ACC112 (cell line): ENCODE measurements around the gene INPP5E.

Experiments used
- H2AFZ ChIP-seq: fragments of 200-600 bp; sonication (generic); one replicate; pipeline ENCODE4 v1.6.0; 2017; ENCODE audit warnings: antibody characterized with exemption, low read length; ENCODE audit not compliant: unreplicated experiment
- H3K27ac ChIP-seq: fragments of 200-600 bp; sonication (generic); 2 replicates; pipeline ENCODE4 v1.5.1; 2014; ENCODE audit warnings: low read depth, mild to moderate bottlenecking, antibody characterized with exemption, low read length, moderate library complexity
- H3K27me3 ChIP-seq: fragments of 200-600 bp; sonication (generic); 2 replicates; pipeline ENCODE4 v1.6.1; 2014; ENCODE audit warnings: mild to moderate bottlenecking, antibody characterized with exemption, low read length, moderate library complexity, mixed read lengths; ENCODE audit not compliant: insufficient read depth
- H3K36me3 ChIP-seq: fragments of 200-600 bp; sonication (generic); 2 replicates; pipeline ENCODE4 v1.6.1; 2016; ENCODE audit warnings: mild to moderate bottlenecking, antibody characterized with exemption, low read length, moderate library complexity, mixed read lengths; ENCODE audit not compliant: insufficient read depth
- H3K4me1 ChIP-seq: fragments of 200-600 bp; sonication (generic); one replicate; pipeline ENCODE4 v1.6.1; 2016; ENCODE audit warnings: low read length, mixed read lengths; ENCODE audit not compliant: insufficient read depth, unreplicated experiment, control insufficient read depth
- H3K4me3 ChIP-seq: fragments of 200-600 bp; sonication (generic); 2 replicates; pipeline ENCODE4 v1.5.1; 2014; ENCODE audit warnings: mild to moderate bottlenecking, low read depth, low read length
- H3K79me2 ChIP-seq: fragments of 200-600 bp; sonication (generic); one replicate; pipeline ENCODE4 v1.6.0; 2016; ENCODE audit warnings: low read length; ENCODE audit not compliant: control insufficient read depth, unreplicated experiment, insufficient read depth

The INPP5E gene

GRCh38 chr9:136456258-136456657, 16.6 kb upstream of the INPP5E start:
- Histone ChIP-seq H3K27me3 (no peaks in the 10 kb centered on the region), H3K4me3 (no peak overlapping the region), H3K36me3 (peaks cover 35% of the 10 kb centered on the region; the same call in 1 of the 2 replicates), H3K27ac (no peak overlapping the region), H3K4me1 (no peaks in the 10 kb centered on the region), H3K79me2 (peaks cover 2% of the 10 kb centered on the region), H2AFZ (no peak overlapping the region)

- no peak overlapping the region for H2AFZ ChIP-seq
- H3K36me3 ChIP-seq, result peaks cover 28% of the 10 kb centered on the region; the same call in 1 of the 2 replicates
Measured at GRCh38 chr9:136455043-136456002, 15.7 kb upstream of the INPP5E start.

DNA sequence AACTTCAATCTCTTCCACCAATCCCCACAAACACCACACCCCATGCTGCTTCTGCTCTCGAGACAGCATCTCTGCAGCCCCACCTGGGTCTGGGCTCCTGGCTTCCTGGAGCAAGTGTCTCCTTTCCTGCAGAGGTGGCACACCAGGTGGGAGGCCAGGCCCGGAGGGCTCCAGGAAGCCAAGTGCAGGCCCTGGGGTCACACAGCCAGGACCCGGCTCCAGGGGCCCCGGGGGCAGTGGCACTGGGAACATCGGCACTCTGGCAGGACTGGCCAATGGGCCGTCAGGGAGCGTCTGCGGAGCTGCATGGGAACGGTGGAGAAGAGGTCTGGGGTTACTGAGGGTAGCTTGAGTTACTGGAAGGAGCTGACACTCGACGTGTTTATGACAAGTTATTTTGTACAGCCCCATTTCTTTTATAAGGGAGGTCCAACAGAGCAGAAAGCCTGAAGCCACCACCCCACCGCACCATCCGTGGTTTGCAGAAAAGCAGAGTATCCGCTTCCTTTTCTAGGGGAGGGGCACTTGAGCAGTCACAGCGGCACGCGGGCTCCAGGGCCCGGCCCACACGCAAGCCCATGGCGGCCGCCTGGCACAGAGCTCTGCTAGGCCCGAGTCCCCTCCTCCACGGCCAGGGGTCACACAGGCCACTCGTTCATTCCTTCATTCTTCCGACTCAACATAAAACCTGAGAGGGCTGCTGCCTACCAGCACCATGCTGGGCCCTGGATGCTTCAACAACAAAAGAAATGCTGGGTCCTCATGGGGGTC, 14.6 kb upstream of the INPP5E start:
- peaks cover 25% of the 10 kb centered on the region; the same call in 1 of the 2 replicates for H3K36me3 ChIP-seq
- no peaks in the 10 kb centered on the region for H3K79me2 ChIP-seq
- no peak overlapping the region for H3K27ac ChIP-seq
- no peaks in the 10 kb centered on the region for H3K27me3 ChIP-seq
- no peak overlapping the region for H2AFZ ChIP-seq
- H3K4me3 ChIP-seq, result no peak overlapping the region
- no peaks in the 10 kb centered on the region for H3K4me1 ChIP-seq

More at GRCh38 chr9:136455043-136456002, 15.7 kb upstream of the INPP5E start:
- no peaks in the 10 kb centered on the region for H3K4me1 ChIP-seq
- no peaks in the 10 kb centered on the region for H3K79me2 ChIP-seq
- H3K27ac ChIP-seq, result no peak overlapping the region
- H3K4me3 ChIP-seq, result no peak overlapping the region
- H3K27me3 ChIP-seq, result no peaks in the 10 kb centered on the region

GRCh38 chr9:136453326-136453725, 13.7 kb upstream of the INPP5E start:
- Histone ChIP-seq H3K27ac (no peak overlapping the region), H3K4me3 (no peak overlapping the region), H3K79me2 (no peaks in the 10 kb centered on the region), H3K36me3 (peaks cover 24% of the 10 kb centered on the region; the same call in 1 of the 2 replicates), H3K4me1 (no peaks in the 10 kb centered on the region), H3K27me3 (no peaks in the 10 kb centered on the region), H2AFZ (no peak overlapping the region)

GRCh38 chr9:136451221-136451877, 11.7 kb upstream of the INPP5E start:
- Histone ChIP-seq H3K4me1 (no peaks in the 10 kb centered on the region), H3K27ac (no peak overlapping the region), H2AFZ (no peak overlapping the region), H3K27me3 (no peaks in the 10 kb centered on the region), H3K36me3 (peaks cover 22% of the 10 kb centered on the region), H3K4me3 (no peak overlapping the region), H3K79me2 (no peaks in the 10 kb centered on the region)

GRCh38 chr9:136448655-136449054, 9.0 kb upstream of the INPP5E start:
- H3K27me3 ChIP-seq, result no peaks in the 10 kb centered on the region
- no peak overlapping the region for H3K27ac ChIP-seq
- no peak overlapping the region for H2AFZ ChIP-seq
- no peaks in the 10 kb centered on the region for H3K79me2 ChIP-seq
- peaks cover 22% of the 10 kb centered on the region for H3K36me3 ChIP-seq
- no peak overlapping the region for H3K4me3 ChIP-seq
- H3K4me1 ChIP-seq, result no peaks in the 10 kb centered on the region

GRCh38 chr9:136447173-136447778, 7.6 kb upstream of the INPP5E start:
- peaks cover 16% of the 10 kb centered on the region for H3K36me3 ChIP-seq
- no peak overlapping the region for H3K4me3 ChIP-seq
- H3K27me3 ChIP-seq, result no peaks in the 10 kb centered on the region
- no peaks in the 10 kb centered on the region for H3K79me2 ChIP-seq
- no peak overlapping the region for H2AFZ ChIP-seq
- no peak overlapping the region for H3K27ac ChIP-seq
- H3K4me1 ChIP-seq, result no peaks in the 10 kb centered on the region

- Histone ChIP-seq H3K27me3 (no peaks in the 10 kb centered on the region), H3K79me2 (no peaks in the 10 kb centered on the region), H3K4me3 (no peak overlapping the region), H3K36me3 (peaks cover 16% of the 10 kb centered on the region), H2AFZ (no peak overlapping the region), H3K27ac (no peak overlapping the region), H3K4me1 (no peaks in the 10 kb centered on the region)
Measured at GRCh38 chr9:136445799-136446198, 6.2 kb upstream of the INPP5E start.

DNA sequence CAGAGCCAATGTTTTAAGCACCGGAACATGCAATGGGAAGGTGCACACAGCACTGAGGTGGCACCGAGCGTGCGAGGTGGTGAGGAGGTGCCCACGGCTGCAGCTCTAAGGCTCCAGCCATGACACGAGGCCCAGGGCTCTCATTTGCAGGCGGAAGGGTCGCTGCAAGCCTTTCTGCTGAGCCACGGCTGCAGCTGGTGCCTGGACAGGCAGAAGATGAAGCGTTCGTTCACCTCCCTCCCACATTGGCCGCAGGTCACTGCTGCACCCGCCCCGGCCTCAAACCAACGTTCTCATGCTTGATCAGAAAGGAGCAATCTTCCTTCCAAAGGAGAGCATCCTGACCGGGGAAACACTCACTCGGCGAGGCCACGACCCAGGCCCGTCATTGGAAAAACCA, 4.5 kb upstream of the INPP5E start:
- Histone ChIP-seq H3K36me3 (peaks cover 12% of the 10 kb centered on the region), H3K27ac (no peak overlapping the region), H2AFZ (no peak overlapping the region), H3K4me3 (no peak overlapping the region), H3K79me2 (peaks cover 3% of the 10 kb centered on the region), H3K27me3 (no peaks in the 10 kb centered on the region), H3K4me1 (no peaks in the 10 kb centered on the region)

- Histone ChIP-seq H3K27me3 (no peaks in the 10 kb centered on the region), H3K36me3 (peaks cover 8% of the 10 kb centered on the region), H3K27ac (no peak overlapping the region), H3K79me2 (peaks cover 7% of the 10 kb centered on the region), H3K4me3 (no peak overlapping the region), H3K4me1 (no peaks in the 10 kb centered on the region), H2AFZ (no peak overlapping the region)
Measured at GRCh38 chr9:136443687-136444086, 4.0 kb upstream of the INPP5E start.
